ENCODE measurements around the gene MMP26. TPM values are rescaled to one million over a fixed set of nuclear protein-coding genes. Genes with fewer than 3 reads are reported as not detected.

The MMP26 gene
- total RNA-seq, 1 experiment from 2014 or later, result not detected

GRCh38 chr11:4727171-4727570 lies 22.6 kb downstream of the MMP26 start:
- TF ChIP-seq CTCF (IDR thresholded peaks at IDR 0.05; ENCODE audit: unreplicated experiment), result no peak
- POLR2A ChIA-PET, result no interaction called here
- no peak for DNase-seq (ENCODE audit: unreplicated experiment)
- BruUV-seq (replicated peaks), result no TSS peak
- CTCF ChIA-PET, result no interaction called here
- Mint-ChIP-seq H3K27ac (ENCODE audit: low read depth, unreplicated experiment) (no peak overlapping the region), H3K27me3 (ENCODE audit: insufficient read depth, unreplicated experiment) (no peaks in the 10 kb centered on the region), H3K4me1 (ENCODE audit: insufficient read depth, unreplicated experiment) (no peaks in the 10 kb centered on the region), H3K9me3 (ENCODE audit: unreplicated experiment) (no peaks in the 10 kb centered on the region), H3K4me3 (ENCODE audit: unreplicated experiment) (no peak overlapping the region), H3K36me3 (ENCODE audit: insufficient read depth, unreplicated experiment) (no peaks in the 10 kb centered on the region)
- intact Hi-C loops (cut with micrococcal nuclease), result no loop called here

- no TSS peak for BruUV-seq (replicated peaks)
- no peak overlapping the region for H3K4me3 Mint-ChIP-seq (ENCODE audit: unreplicated experiment)
- no peak for DNase-seq (ENCODE audit: unreplicated experiment)
- no peaks in the 10 kb centered on the region for H3K27me3 Mint-ChIP-seq (ENCODE audit: insufficient read depth, unreplicated experiment)
- intact Hi-C loops (cut with micrococcal nuclease), result no loop called here
- H3K4me1 Mint-ChIP-seq (ENCODE audit: insufficient read depth, unreplicated experiment), result no peaks in the 10 kb centered on the region
- CTCF ChIA-PET, result no interaction called here
- POLR2A ChIA-PET, result no interaction called here
- H3K36me3 Mint-ChIP-seq (ENCODE audit: insufficient read depth, unreplicated experiment), result no peaks in the 10 kb centered on the region
- H3K9me3 Mint-ChIP-seq (ENCODE audit: unreplicated experiment), result no peaks in the 10 kb centered on the region
- TF ChIP-seq CTCF (IDR thresholded peaks at IDR 0.05; ENCODE audit: unreplicated experiment), result no peak
- H3K27ac Mint-ChIP-seq (ENCODE audit: low read depth, unreplicated experiment), result no peak overlapping the region
These were observed 36.2 kb downstream of the MMP26 start for GRCh38 chr11:4740735-4741134.

- Mint-ChIP-seq H3K4me1 (ENCODE audit: insufficient read depth, unreplicated experiment) (no peaks in the 10 kb centered on the region), H3K27ac (ENCODE audit: low read depth, unreplicated experiment) (no peak overlapping the region), H3K27me3 (ENCODE audit: insufficient read depth, unreplicated experiment) (peaks cover 70% of the 10 kb centered on the region), H3K9me3 (ENCODE audit: unreplicated experiment) (no peaks in the 10 kb centered on the region), H3K36me3 (ENCODE audit: insufficient read depth, unreplicated experiment) (no peaks in the 10 kb centered on the region), H3K4me3 (ENCODE audit: unreplicated experiment) (no peak overlapping the region)
- no peak for TF ChIP-seq CTCF (IDR thresholded peaks at IDR 0.05; ENCODE audit: unreplicated experiment)
- CTCF ChIA-PET, result no interaction called here
- intact Hi-C loops (cut with micrococcal nuclease), result no loop called here
- POLR2A ChIA-PET, result no interaction called here
- DNase-seq (ENCODE audit: unreplicated experiment), result peak; percentile 33
- BruUV-seq (replicated peaks), result no TSS peak
These were observed 43.9 kb downstream of the MMP26 start for GRCh38 chr11:4748438-4748837.

- Mint-ChIP-seq H3K36me3 (ENCODE audit: insufficient read depth, unreplicated experiment) (no peaks in the 10 kb centered on the region), H3K27ac (ENCODE audit: low read depth, unreplicated experiment) (no peak overlapping the region), H3K27me3 (ENCODE audit: insufficient read depth, unreplicated experiment) (peaks cover 90% of the 10 kb centered on the region), H3K4me3 (ENCODE audit: unreplicated experiment) (no peak overlapping the region), H3K9me3 (ENCODE audit: unreplicated experiment) (no peaks in the 10 kb centered on the region), H3K4me1 (ENCODE audit: insufficient read depth, unreplicated experiment) (no peaks in the 10 kb centered on the region)
- DNase-seq (ENCODE audit: unreplicated experiment), result no peak
- ChIA-PET POLR2A (no interaction called here), CTCF (no interaction called here)
- intact Hi-C loops (cut with micrococcal nuclease), result no loop called here
- no TSS peak for BruUV-seq (replicated peaks)
- no peak for TF ChIP-seq CTCF (IDR thresholded peaks at IDR 0.05; ENCODE audit: unreplicated experiment)
These were observed 46.6 kb downstream of the MMP26 start for GRCh38 chr11:4751201-4751600.

Other genes starting within 250 kb of the MMP26 start
- not detected in 2 replicates for gene OR52K1, start 222.1 kb upstream of the MMP26 start, total RNA-seq (2022)
- not detected in 2 replicates for gene OR52M1, start 159.6 kb upstream of the MMP26 start, total RNA-seq (2022)
- gene OR52I2, start 123.0 kb upstream of the MMP26 start, total RNA-seq (2022), result not detected in 2 replicates
- not detected in 2 replicates for gene OR52I1, start 110.7 kb upstream of the MMP26 start, total RNA-seq (2022)
- gene TRIM68, start 96.6 kb upstream of the MMP26 start, total RNA-seq (2022), result 7.9 and 9.0 TPM in 2 replicates
- gene OR51D1, start 67.3 kb upstream of the MMP26 start, total RNA-seq (2022), result not detected in 2 replicates
- not detected in 2 replicates for gene OR51E1, start 60.8 kb upstream of the MMP26 start, total RNA-seq (2022)
- gene OR51E2, start 6.9 kb upstream of the MMP26 start, total RNA-seq (2022), result not detected in 2 replicates
- not detected in 2 replicates for gene OR51F1, start 65.2 kb downstream of the MMP26 start, total RNA-seq (2022)
- gene OR52R1, start 99.6 kb downstream of the MMP26 start, total RNA-seq (2022), result not detected in 2 replicates
- not detected in 2 replicates for gene OR51F2, start 116.5 kb downstream of the MMP26 start, total RNA-seq (2022)
- gene OR51S1, start 144.4 kb downstream of the MMP26 start, total RNA-seq (2022), result not detected in 2 replicates
- gene OR51T1, start 177.1 kb downstream of the MMP26 start, total RNA-seq (2022), result not detected in 2 replicates
- not detected in 2 replicates for gene OR51A7, start 199.0 kb downstream of the MMP26 start, total RNA-seq (2022)
- gene OR51G2, start 214.6 kb downstream of the MMP26 start, total RNA-seq (2022), result not detected in 2 replicates
- gene OR51G1, start 219.6 kb downstream of the MMP26 start, total RNA-seq (2022), result not detected in 2 replicates
- gene OR51A4, start 242.8 kb downstream of the MMP26 start, total RNA-seq (2022), result not detected in 2 replicates